H1 (cell line): ENCODE measurements around the gene ELFN1. TPM values are rescaled to one million over a fixed set of nuclear protein-coding genes. Genes with fewer than 3 reads are reported as not detected.

Experiments
- CTCF ChIA-PET: fragments of 300-600 bp; sonication (Branson Sonifier 250); formaldehyde crosslinking; loops from one replicate; lab custom pipeline; 2021; ENCODE audit not compliant: partially characterized antibody; lab: Charles Lee
- POLR2A ChIA-PET: fragments of 300-600 bp; sonication (Branson Sonifier 250); formaldehyde crosslinking; loops from one replicate; lab custom pipeline; 2021; ENCODE audit warnings: inconsistent platforms; ENCODE audit not compliant: partially characterized antibody; lab: Charles Lee
- DNase-seq, 2 experiments: peaks; one replicate each; pipeline versions ENCODE4 v3.0.0 to v3.0.0-alpha.2; 2010 to 2022; ENCODE audit warnings: low spot score in 2 of 2, low read depth in 1 of 2, mixed read lengths in 1 of 2
- FAIRE-seq: peaks from 2 replicates; lab custom pipeline; 2011; peaks lifted over from hg19 to GRCh38; lab: Jason Lieb, UNC
- H2AFZ ChIP-seq: 2 replicates; pipeline ENCODE4 v1.8.1; 2012; ENCODE audit warnings: low read length, inconsistent platforms
- H2AK5ac ChIP-seq: 2 replicates; pipeline ENCODE4 v1.6.1; 2013; ENCODE audit warnings: low read depth, low read length
- H2BK120ac ChIP-seq: replicated peaks from 2 replicates; pipeline ENCODE3; 2013; ENCODE audit warnings: low read depth, low read length, inconsistent platforms
- H2BK12ac ChIP-seq: 2 replicates; pipeline ENCODE4 v1.6.1; 2013; ENCODE audit warnings: low read depth, low read length
- H2BK15ac ChIP-seq: 2 replicates; pipeline ENCODE4 v1.6.1; 2013; ENCODE audit warnings: low read length
- H2BK20ac ChIP-seq: 2 replicates; pipeline ENCODE4 v1.6.1; 2013; ENCODE audit warnings: low read length
- H2BK5ac ChIP-seq: 2 replicates; pipeline ENCODE4 v1.6.1; 2013; ENCODE audit warnings: low read depth, low read length
- H3K14ac ChIP-seq: 2 replicates; pipeline ENCODE4 v1.6.1; 2013; ENCODE audit warnings: inconsistent platforms; ENCODE audit not compliant: insufficient read length
- H3K18ac ChIP-seq: 2 replicates; pipeline ENCODE4 v1.6.1; 2013; ENCODE audit warnings: low read length; ENCODE audit errors: extremely low read depth
- H3K23ac ChIP-seq: 2 replicates; pipeline ENCODE4 v1.6.1; 2013; ENCODE audit warnings: inconsistent platforms; ENCODE audit not compliant: insufficient read length
- H3K23me2 ChIP-seq: 2 replicates; pipeline ENCODE4 v1.6.1; 2013; ENCODE audit warnings: low read depth, low read length
- H3K27ac ChIP-seq: 2 replicates; pipeline ENCODE4 v1.6.1; 2011; ENCODE audit warnings: low read depth, low read length, inconsistent platforms
- H3K27me3 ChIP-seq, 4 experiments: replicated peaks in 1 of 4; 1 replicate in 1 of 4; 2 replicates in 3 of 4; pipeline versions ENCODE4 v1.6.1 to v1.8.1; 2011 to 2013; ENCODE audit warnings: low read length in 3 of 4, mild to moderate bottlenecking in 3 of 4, inconsistent platforms in 2 of 4, mixed read lengths in 2 of 4, moderate library complexity in 1 of 4; ENCODE audit not compliant: control insufficient read depth in 3 of 4, insufficient read depth in 3 of 4; ENCODE audit errors: extremely low read depth in 1 of 4
- H3K36me3 ChIP-seq, 4 experiments: 2 replicates each; pipeline versions ENCODE4 v1.6.1 to v1.8.1; 2011 to 2013; ENCODE audit warnings: mild to moderate bottlenecking in 4 of 4, low read length in 3 of 4, moderate library complexity in 2 of 4, control low read depth in 1 of 4, inconsistent platforms in 1 of 4; ENCODE audit not compliant: insufficient read depth in 4 of 4, control insufficient read depth in 2 of 4
- H3K4ac ChIP-seq: replicated peaks from 2 replicates; pipeline ENCODE3; 2013; ENCODE audit warnings: low read length, low read depth, mixed read lengths, inconsistent platforms; ENCODE audit not compliant: insufficient read length
- H3K4me1 ChIP-seq, 4 experiments: replicated peaks in 1 of 4; 1 replicate in 1 of 4; 2 replicates in 3 of 4; pipeline versions ENCODE4 v1.6.1 to v1.8.1; 2011 to 2013; ENCODE audit warnings: low read length in 3 of 4, inconsistent platforms in 2 of 4, mixed read lengths in 1 of 4; ENCODE audit not compliant: insufficient read depth in 4 of 4, control insufficient read depth in 3 of 4
- H3K4me2 ChIP-seq, 2 experiments: 2 replicates each; pipeline versions ENCODE4 v1.6.1 to v1.8.1; 2011 to 2013; ENCODE audit warnings: low read depth in 2 of 2, low read length in 2 of 2, control low read depth in 1 of 2, inconsistent platforms in 1 of 2, mild to moderate bottlenecking in 1 of 2; ENCODE audit not compliant: insufficient read depth in 1 of 2
- H3K4me3 ChIP-seq, 4 experiments: fragments of 200-600, 300-600 bp in 1 of 4; sonication (generic), shearing (Covaris generic), sonication (Bioruptor Twin) in 1 of 4; 2 replicates each; pipeline versions ENCODE4 v1.5.1 to v1.8.1; 2011 to 2016; ENCODE audit warnings: low read length in 4 of 4, low read depth in 3 of 4, control low read depth in 2 of 4, inconsistent platforms in 2 of 4, mild to moderate bottlenecking in 2 of 4, mixed read lengths in 1 of 4, moderate library complexity in 1 of 4; ENCODE audit not compliant: insufficient read depth in 2 of 4; ENCODE audit errors: extremely low read depth in 1 of 4
- H3K56ac ChIP-seq: replicated peaks from 2 replicates; pipeline ENCODE3; 2013; ENCODE audit warnings: low read depth, mild to moderate bottlenecking, mixed read lengths, low read length, inconsistent platforms; ENCODE audit not compliant: insufficient read length
- H3K79me1 ChIP-seq: 2 replicates; pipeline ENCODE4 v1.6.1; 2013; ENCODE audit warnings: low read depth, low read length, control low read depth
- H3K79me2 ChIP-seq, 2 experiments: 2 replicates each; pipeline versions ENCODE4 v1.6.1 to v1.8.1; 2012 to 2013; ENCODE audit warnings: low read length in 2 of 2, mild to moderate bottlenecking in 2 of 2, inconsistent platforms in 1 of 2; ENCODE audit not compliant: insufficient read depth in 2 of 2, control insufficient read depth in 1 of 2
- H3K9ac ChIP-seq, 4 experiments: replicated peaks in 1 of 4; 1 replicate in 1 of 4; 2 replicates in 3 of 4; pipeline versions ENCODE4 v1.6.1 to v1.8.1; 2011 to 2013; ENCODE audit warnings: low read depth in 3 of 4, low read length in 3 of 4, control low read depth in 2 of 4, mild to moderate bottlenecking in 2 of 4, moderate library complexity in 2 of 4, inconsistent platforms in 1 of 4; ENCODE audit errors: extremely low read depth in 1 of 4
- H3K9me3 ChIP-seq, 2 experiments: 2 replicates each; pipeline versions ENCODE4 v1.6.1 to v1.8.1; 2012 to 2013; ENCODE audit warnings: mild to moderate bottlenecking in 2 of 2, moderate library complexity in 2 of 2, control low read depth in 1 of 2, inconsistent platforms in 1 of 2, low read depth in 1 of 2, low read length in 1 of 2, mixed read lengths in 1 of 2; ENCODE audit not compliant: insufficient read depth in 2 of 2
- H4K20me1 ChIP-seq, 2 experiments: replicated peaks in 1 of 2; 2 replicates each; pipeline versions ENCODE3 to v1.8.1; 2011 to 2013; ENCODE audit warnings: inconsistent platforms in 2 of 2, low read length in 2 of 2, mild to moderate bottlenecking in 1 of 2; ENCODE audit not compliant: insufficient read depth in 2 of 2, control insufficient read depth in 1 of 2
- H4K5ac ChIP-seq: 2 replicates; pipeline ENCODE4 v1.6.1; 2013; ENCODE audit warnings: low read length, low read depth, mixed read lengths, inconsistent platforms; ENCODE audit not compliant: insufficient read length
- H4K8ac ChIP-seq: 2 replicates; pipeline ENCODE4 v1.8.0; 2013; ENCODE audit warnings: mild to moderate bottlenecking, moderate library complexity, low read length, inconsistent platforms; ENCODE audit not compliant: insufficient read depth; ENCODE audit errors: extremely low read depth
- H4K91ac ChIP-seq: replicated peaks from 2 replicates; pipeline ENCODE3; 2013; ENCODE audit warnings: low read length, mixed read lengths, inconsistent platforms; ENCODE audit not compliant: insufficient read length
- POU5F1 ChIP-seq: IDR thresholded peaks from 2 replicates; pipeline ENCODE4 v1.6.1; 2011; ENCODE audit warnings: low read depth, mild to moderate bottlenecking, low read length, moderate library complexity
- RXRA ChIP-seq: IDR thresholded peaks from 2 replicates; pipeline ENCODE4 v1.6.1; 2011; ENCODE audit warnings: low read depth, mild to moderate bottlenecking, low read length, moderate library complexity; ENCODE audit not compliant: insufficient read depth
- WGBS, 2 experiments: shearing (Covaris generic) in 1 of 2; methylation state at CpG; one replicate each; pipeline versions ENCODE4 v1.1.6 to v1.1.7; 2013 to 2015; ENCODE audit warnings: low lambda C conversion rate in 2 of 2, mixed read lengths in 2 of 2, inconsistent platforms in 1 of 2, low coverage in 1 of 2, missing lambda C conversion rate in 1 of 2; ENCODE audit not compliant: insufficient replicate concordance in 2 of 2, insufficient coverage in 1 of 2, insufficient read length in 1 of 2; ENCODE audit errors: extremely low coverage in 1 of 2, missing lambda C conversion rate in 1 of 2; 5-methylcytosine and 5-hydroxymethylcytosine counted together
- polyA plus RNA-seq, 7 experiments: library from polyadenylated mRNA; depleted of rRNA in 3 of 7; stranded (reverse) in 5 of 7; unstranded in 2 of 7; fragments of >200 nt in 5 of 7; fragments of 200-250 nt in 2 of 7; gene quantifications; 1 replicate in 5 of 7; 2 replicates in 1 of 7; 4 replicates in 1 of 7; pipeline versions ENCODE4 v1.2.1 to v1.2.3, GENCODE V29; 2011 to 2013; ENCODE audit warnings: missing spikeins in 2 of 7, mixed read lengths in 2 of 7
- total RNA-seq: library from RNA; stranded (reverse); fragmentation: NEBNext Ultra II Directional; extraction: Animal tissue kit (Norgen Biotek cat#: 25700); gene quantifications from 2 replicates; pipeline ENCODE4 v1.2.1, GENCODE V29; 2021
- TF ChIP-seq, protein P1 (sequence below): IDR thresholded peaks from 2 replicates; pipeline ENCODE4 v1.6.1; 2012; ENCODE audit warnings: inconsistent platforms

Gene ELFN1
- total and polyA plus RNA-seq, 2 of the 8 experiments (the other 6 are each of a cell fraction or from before 2014, with no cell fraction given), result 2.0 to 4.5 TPM

DNA sequence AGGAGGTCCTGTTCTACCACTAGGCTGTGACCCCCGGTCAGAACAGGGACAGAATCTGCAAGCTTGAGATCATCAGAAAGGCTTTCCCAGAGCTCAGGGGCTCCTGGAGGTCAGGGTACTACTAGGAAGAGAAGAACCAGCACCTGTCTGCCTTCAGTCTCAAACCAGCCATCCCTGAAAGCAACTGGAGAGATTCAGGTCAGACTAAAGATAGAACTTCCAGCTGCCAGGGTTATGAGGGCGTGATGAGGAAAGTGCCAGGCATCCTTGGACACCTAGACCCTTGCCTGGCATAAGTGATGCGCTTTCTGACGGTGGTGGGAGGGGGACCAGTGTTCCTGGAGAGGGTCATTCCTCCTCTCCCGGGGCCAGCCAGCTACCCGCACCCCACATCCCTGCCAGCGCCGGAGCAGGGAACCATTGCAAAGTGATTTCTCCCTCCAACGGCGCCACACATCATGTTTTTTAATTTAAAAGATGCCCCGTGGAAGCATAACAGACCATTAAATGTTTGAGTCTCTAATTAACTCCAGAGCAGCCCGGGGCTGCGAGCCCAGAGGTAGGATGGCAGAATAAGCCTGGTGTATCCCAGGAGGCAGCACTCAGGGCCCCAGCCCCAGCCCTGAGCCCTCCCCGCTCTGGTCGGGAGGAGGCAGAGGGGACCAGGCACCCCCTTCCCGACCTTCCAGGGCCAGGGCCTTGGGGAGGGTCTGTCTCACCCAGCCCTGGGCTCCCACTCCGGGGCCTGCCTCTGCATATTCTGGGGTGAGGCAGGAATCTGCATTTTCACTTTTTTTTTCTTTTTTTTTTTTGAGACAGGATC, 64.0 kb downstream of the ELFN1 start:
- Histone ChIP-seq H2BK120ac (no peak overlapping the region), H4K8ac (no peak overlapping the region), H2AK5ac (no peak overlapping the region), H4K20me1 (no peaks in the 10 kb centered on the region), H3K23me2 (no peaks in the 10 kb centered on the region), H4K91ac (no peak overlapping the region), H3K4me1 (peaks cover 0 to 3% (median 0%) of the 10 kb centered on the region in 4 experiments; a peak in 3 of 7 replicates), H2BK20ac (no peak overlapping the region), H3K9me3 (peaks cover 0 to 8% of the 10 kb centered on the region in 2 experiments; a peak in 3 of 4 replicates), H2AFZ (no peak overlapping the region), H2BK15ac (no peak overlapping the region), H3K36me3 (no peaks in the 10 kb centered on the region), H3K4me2 (no peak overlapping the region), H3K14ac (no peak overlapping the region), H2BK5ac (no peak overlapping the region), H2BK12ac (no peak overlapping the region), H3K27me3 (no peaks in the 10 kb centered on the region; a peak in 1 of 7 replicates), H3K79me1 (no peaks in the 10 kb centered on the region), H3K9ac (no peak overlapping the region), H3K4me3 (no peak overlapping the region), H3K18ac (no peak overlapping the region; the same call in 1 of the 2 replicates), H3K79me2 (no peaks in the 10 kb centered on the region), H3K23ac (no peak overlapping the region), H4K5ac (no peak overlapping the region), H3K4ac (no peak overlapping the region), H3K56ac (no peak overlapping the region), H3K27ac (no peak overlapping the region)
- 88% methylated on average over 17 of the region's 17 CpGs; no CpG with 5 or more reads in 1 of the 2 experiments for WGBS, 2 experiments
- ChIA-PET POLR2A (no interaction called here), CTCF (interaction anchor here (0.6 to 1.5 kb wide), 4 partner anchors 25 to 604 kb away, joined by 3 read pairs; no protein-coding TSS in a partner anchor)
- TF ChIP-seq RXRA (no peak), POU5F1 (no peak)
- TF ChIP-seq, protein P1, sequence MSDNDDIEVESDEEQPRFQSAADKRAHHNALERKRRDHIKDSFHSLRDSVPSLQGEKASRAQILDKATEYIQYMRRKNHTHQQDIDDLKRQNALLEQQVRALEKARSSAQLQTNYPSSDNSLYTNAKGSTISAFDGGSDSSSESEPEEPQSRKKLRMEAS, result no peak
- no peak for FAIRE-seq
- no peak for DNase-seq
